ENCODE results near the gene GTF2F2.

GTF2F2 gene

GRCh38 chr13:45122941-45123340 lies 2.6 kb downstream of the GTF2F2 start:
- DNase-seq = no peak

GRCh38 chr13:45132369-45133064 lies 12.2 kb downstream of the GTF2F2 start:
- no peak for DNase-seq

GRCh38 chr13:45133396-45134118 lies 13.2 kb downstream of the GTF2F2 start:
- DNase-seq = no peak

- no peak for DNase-seq
Measured at GRCh38 chr13:45136741-45137504, 16.6 kb downstream of the GTF2F2 start.

GRCh38 chr13:45137526-45137925 lies 17.2 kb downstream of the GTF2F2 start:
- DNase-seq = no peak

GRCh38 chr13:45138282-45138681 lies 18.0 kb downstream of the GTF2F2 start:
- no peak for DNase-seq

GRCh38 chr13:45141369-45141768 lies 21.1 kb downstream of the GTF2F2 start:
- no peak for DNase-seq

- DNase-seq = peak; percentile 60
Measured at GRCh38 chr13:45142440-45143345, 22.4 kb downstream of the GTF2F2 start.

- DNase-seq = no peak
Measured at GRCh38 chr13:45143346-45143751, 23.0 kb downstream of the GTF2F2 start.

GRCh38 chr13:45149964-45150363 lies 29.7 kb downstream of the GTF2F2 start:
- no peak for DNase-seq

- no peak for DNase-seq
Measured at GRCh38 chr13:45156565-45157361, 36.5 kb downstream of the GTF2F2 start.

- no peak for DNase-seq
Measured at GRCh38 chr13:45162194-45162593, 41.9 kb downstream of the GTF2F2 start.

GRCh38 chr13:45162821-45163220 lies 42.5 kb downstream of the GTF2F2 start:
- no peak for DNase-seq

GRCh38 chr13:45166858-45167257 lies 46.5 kb downstream of the GTF2F2 start:
- no peak for DNase-seq

GRCh38 chr13:45167611-45168554 lies 47.6 kb downstream of the GTF2F2 start:
- no peak for DNase-seq

GRCh38 chr13:45168555-45168930 lies 48.2 kb downstream of the GTF2F2 start:
- no peak for DNase-seq

- no peak for DNase-seq
Measured at GRCh38 chr13:45174478-45174877, 54.2 kb downstream of the GTF2F2 start.

GRCh38 chr13:45178349-45179162 lies 58.2 kb downstream of the GTF2F2 start:
- DNase-seq = no peak

- DNase-seq = no peak
Measured at GRCh38 chr13:45179428-45179827, 59.1 kb downstream of the GTF2F2 start.

- no peak for DNase-seq
Measured at GRCh38 chr13:45180303-45180702, 60.0 kb downstream of the GTF2F2 start.

Measured in NCI-H526 treated with DMSO at 0.1 percent for 48 hours (cell line).